Activated effector memory CD4-positive, alpha-beta T cell treated with Interleukin-2 at 50 U/mL for 16 hours (primary cell): ENCODE results near the gene GPR52.
"Not testable (repeated sequence)": the region's sequence is repeated elsewhere in the genome, so short reads cannot be mapped to it uniquely, and the experiment has no call there.

Source experiments
- DNase-seq: peaks from one replicate; pipeline ENCODE4 v3.0.0-alpha.2; 2020

The GPR52 gene

DNA sequence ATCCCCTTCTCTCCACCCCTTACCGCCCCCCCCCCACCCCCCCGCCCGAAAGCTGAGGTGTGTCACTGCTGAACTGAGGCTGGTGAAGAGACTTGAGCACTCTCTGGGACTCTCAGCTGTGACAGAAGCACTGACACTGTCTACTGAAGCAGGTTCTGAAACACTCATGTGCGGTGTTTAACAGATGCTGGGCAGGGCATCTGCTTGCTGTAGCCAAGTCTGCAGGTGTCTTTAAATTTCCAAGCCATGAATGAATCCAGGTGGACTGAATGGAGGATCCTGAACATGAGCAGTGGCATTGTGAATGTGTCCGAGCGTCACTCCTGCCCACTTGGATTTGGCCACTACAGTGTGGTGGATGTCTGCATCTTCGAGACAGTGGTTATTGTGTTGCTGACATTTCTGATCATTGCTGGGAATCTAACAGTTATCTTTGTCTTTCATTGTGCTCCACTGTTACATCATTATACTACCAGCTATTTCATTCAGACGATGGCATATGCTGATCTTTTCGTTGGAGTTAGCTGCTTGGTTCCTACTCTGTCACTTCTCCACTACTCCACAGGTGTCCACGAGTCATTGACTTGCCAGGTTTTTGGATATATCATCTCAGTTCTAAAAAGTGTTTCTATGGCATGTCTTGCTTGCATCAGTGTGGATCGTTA, at the start of gene GPR52:
GPR52 (plus strand) TSS at position 99 of the 665 bp plus-strand sequence; CDS start at position 247, 148 bp downstream.
- DNase-seq = no peak

GRCh38 chr1:174398246-174398645, 49.5 kb upstream of the GPR52 start:
- DNase-seq = no peak

DNA sequence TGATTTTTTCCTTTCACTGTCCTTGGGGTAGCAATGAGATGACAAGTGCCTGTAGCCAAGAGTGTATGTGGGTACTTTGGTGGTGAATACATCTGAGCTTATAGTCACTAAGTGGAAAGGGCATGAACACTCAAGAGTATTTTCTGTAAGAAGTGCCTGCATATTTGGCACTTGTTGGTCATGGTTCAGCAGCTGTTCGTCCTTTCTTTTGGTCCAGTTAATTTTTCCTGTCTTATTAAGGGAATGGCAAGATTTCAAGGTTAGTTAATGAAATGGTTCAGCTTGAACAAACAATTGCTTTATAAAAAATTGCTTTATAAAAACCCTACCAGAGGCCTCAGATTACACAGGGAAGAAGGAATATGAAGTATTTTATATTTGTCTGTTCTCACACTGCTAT, 48.6 kb upstream of the GPR52 start:
- DNase-seq = no peak

DNA sequence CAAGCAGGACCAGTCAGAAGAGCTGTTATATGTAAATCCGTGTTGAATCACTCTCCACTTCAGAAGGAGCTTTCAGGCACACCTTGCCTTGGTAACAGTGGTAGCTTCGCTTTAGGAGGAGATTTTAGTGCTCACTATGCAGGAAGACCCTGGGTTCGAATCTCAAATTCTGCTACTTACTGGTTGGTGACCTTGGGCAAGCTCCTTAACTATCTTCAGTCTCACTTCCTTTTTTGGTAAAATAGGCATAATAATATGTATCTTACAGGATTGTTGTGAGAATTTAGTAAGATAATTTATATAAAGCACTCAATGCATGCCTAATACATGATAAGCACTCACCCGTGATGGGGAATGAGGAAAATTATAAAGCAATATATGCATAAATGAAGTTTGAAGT, 46.7 kb upstream of the GPR52 start:
- no peak for DNase-seq

- DNase-seq = no peak
These were observed 42.5 kb upstream of the GPR52 start for GRCh38 chr1:174405219-174405618.

DNA sequence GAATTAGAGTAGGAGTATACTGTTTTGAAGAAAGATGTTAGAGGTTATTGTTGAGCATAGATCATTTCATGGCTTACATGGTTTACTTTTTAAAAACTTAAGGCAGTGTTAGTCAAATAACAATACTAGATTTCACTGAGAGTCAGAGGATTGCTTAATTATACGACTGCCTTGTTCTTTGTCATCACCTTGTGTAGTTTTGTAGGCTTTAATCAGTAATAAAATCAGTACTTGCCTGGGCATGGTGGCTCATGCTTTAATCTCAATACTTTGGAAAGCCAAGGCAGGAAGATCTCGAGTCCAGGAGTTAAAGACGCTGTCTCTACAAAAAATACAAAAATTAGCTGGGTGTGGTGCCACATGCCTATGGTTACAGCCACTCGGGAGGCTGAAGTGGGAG, 41.3 kb upstream of the GPR52 start:
- DNase-seq = no peak

GRCh38 chr1:174407665-174408064, 40.1 kb upstream of the GPR52 start:
- no peak for DNase-seq

DNA sequence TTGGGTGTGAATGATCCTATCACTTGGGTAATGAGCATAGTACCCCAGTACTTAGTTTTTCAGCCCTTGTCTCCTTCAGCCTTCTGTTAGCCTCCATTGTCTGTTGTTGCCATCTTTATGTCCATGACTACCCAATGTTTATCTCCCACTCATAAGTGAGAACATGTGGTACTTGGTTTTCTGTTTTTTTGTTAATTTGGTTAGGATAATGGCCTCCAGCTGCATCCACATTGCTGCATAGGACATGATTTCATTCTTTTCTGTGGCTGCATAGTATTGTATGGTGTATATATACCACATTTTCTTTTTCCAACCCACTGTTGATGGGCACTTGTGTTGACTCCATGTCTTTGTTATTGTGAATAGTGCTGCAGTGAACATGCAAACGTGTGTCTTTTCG, 39.6 kb upstream of the GPR52 start:
- no peak for DNase-seq

- DNase-seq = not testable (repeated sequence)
These were observed 38.0 kb upstream of the GPR52 start for GRCh38 chr1:174409801-174410200.

GRCh38 chr1:174413632-174414031, 34.1 kb upstream of the GPR52 start:
- no peak for DNase-seq

GRCh38 chr1:174414203-174414602, 33.6 kb upstream of the GPR52 start:
- no peak for DNase-seq

- DNase-seq = no peak
These were observed 32.3 kb upstream of the GPR52 start for GRCh38 chr1:174415506-174415905.

DNA sequence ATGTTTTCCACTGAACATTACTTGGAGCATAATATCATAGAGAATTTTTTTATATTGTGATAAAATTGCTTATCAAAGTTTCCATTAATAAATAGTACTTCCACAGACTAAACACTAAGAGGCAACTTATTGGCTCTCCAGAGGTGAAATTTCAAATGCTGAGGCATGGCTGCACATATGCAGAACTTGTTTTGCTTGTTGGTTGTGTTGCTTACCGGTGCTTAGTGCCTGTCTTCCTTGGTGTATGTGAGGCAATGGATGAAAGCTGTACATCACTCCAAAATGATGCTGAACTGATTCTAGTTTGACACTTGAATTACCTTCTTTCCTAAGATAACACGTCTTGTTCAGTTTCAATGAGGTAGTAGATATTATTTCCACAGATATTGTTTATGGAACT, 29.8 kb upstream of the GPR52 start:
- no peak for DNase-seq

DNA sequence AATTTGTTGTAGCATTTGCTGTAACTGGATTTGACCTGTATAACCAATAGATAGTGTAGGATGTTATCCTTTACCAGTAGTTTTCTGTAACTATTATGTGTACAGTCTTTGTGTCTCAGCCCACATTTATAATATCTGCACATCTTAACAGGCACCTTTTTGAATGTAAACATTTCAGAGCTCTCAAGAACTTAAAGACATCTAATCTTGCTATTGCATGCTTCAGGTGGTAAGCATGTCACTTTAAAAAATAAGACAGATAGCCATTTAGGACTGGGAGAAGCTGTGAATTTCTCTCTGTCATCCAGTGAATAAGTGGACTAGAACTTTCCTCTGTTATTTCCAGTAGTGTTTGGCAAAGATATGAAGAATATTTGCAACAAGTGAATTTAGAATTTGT, 22.6 kb upstream of the GPR52 start:
- no peak for DNase-seq

DNA sequence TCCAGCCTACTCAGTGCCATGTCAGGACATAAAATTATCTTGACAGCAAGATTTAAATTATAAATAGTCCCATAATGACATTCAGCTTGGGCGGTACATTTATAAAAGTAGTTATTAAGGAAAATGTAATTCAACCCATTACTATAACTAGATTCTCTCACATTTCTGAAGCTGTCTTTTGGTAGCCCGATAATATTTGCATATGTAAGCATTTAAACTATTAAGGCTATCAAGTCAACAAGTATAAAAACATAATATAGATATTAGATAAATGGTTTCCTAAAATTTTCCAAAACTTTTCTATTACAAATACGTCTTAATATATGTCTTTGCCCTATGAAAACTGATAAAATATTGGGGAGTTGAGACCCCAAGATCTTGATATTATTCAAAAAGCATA, 21.6 kb upstream of the GPR52 start:
- no peak for DNase-seq

DNA sequence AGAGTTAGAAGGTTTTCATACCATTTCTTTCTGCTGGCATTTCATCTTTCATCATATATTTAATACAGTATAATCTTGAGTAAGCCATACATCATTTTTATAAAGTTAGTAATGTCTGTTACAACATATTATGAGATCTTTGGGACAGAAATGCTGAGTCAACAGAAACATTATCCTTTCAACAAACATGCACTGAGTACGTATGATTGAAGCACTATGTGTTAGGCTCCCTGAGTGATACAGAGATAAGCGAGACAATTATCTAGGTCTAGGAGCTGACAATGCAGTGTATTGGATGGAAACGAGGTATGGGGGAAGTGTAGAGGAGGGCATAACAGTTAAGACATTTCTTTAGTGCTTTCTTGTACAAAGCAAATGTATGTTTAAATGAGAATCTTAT, 19.7 kb upstream of the GPR52 start:
- no peak for DNase-seq

DNA sequence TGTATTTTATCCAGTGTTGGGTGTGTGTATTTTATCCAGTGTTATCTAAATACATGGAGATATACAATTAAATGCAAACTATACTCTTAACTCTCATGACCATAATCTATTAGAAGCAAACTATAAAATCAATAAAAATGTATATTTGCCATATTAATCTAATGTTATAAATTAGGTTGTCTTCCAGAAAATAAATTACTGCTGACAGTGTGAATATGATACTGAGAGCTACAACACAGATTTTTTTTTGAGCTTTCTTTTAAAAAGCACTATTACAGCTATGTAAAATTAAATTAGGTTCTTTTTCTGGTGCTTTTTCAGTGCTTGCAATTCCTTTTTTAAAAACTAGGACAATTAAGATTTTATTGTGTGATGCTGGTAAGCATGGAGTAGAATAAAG, 19.0 kb upstream of the GPR52 start:
- DNase-seq = no peak

- DNase-seq = no peak
These were observed 14.3 kb upstream of the GPR52 start for GRCh38 chr1:174433451-174433850.

DNA sequence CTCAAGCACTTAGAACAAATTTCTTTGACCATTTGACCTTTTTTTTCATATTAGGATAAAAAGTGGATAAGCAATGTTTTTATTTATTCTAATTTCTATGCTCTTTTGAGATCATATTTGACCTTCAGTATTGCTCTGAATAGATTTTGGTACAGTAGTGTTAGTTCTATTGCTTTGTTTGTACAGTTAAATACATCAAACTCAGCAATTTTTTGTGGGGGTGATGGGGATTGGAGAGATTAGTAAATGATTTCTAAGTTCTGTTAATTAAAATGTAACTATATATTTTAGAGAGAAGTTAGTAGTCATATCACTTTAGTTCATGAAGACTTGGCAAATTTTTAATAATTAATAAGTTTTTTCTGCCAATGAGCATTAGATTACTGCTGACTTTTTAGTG, 2.4 kb upstream of the GPR52 start:
- DNase-seq = no peak

DNA sequence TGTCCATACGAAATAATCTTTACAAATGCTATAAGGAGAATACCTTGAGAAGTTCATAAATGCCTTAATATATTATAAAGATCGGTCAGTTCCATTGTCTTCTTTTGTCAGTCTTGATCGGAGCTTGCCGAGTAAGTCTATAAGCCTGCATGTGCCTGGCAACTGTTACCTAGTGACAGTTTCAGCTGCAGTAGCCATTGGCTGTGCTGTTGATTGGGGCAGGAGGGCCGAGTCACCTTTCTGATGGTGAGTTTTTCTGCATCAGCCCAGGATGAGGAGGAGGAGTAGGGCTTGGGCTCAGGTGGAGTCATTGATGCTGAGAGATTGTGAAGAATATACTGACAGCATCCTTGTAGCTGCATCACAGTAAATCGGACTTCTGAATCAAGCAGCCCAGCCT, 1.9 kb upstream of the GPR52 start:
- DNase-seq = no peak

GRCh38 chr1:174448531-174448883, 743 bp downstream of the GPR52 start:
- no peak for DNase-seq

DNA sequence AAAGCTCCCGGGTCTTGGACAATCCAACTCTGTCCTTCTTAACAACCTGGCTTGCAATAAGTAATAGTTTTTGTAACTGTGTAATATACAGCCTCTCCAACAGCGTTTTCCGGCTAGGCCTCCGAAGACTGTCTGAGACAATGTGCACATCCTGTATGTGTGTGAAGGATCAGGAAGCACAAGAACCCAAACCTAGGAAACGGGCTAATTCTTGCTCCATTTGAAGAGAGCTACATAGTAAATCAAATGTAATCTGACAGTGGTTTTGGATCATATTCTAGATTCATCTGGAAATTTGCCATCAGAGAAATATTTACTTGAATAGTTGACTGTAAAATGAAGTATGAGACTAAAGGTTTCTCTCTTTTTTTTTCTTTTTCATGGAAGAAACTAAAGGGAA, 1.2 kb downstream of the GPR52 start:
- DNase-seq = no peak

GRCh38 chr1:174451408-174451807, 3.6 kb downstream of the GPR52 start:
- no peak for DNase-seq

- no peak for DNase-seq
These were observed 18.1 kb downstream of the GPR52 start for GRCh38 chr1:174465855-174466254.

- DNase-seq = no peak
These were observed 18.8 kb downstream of the GPR52 start for GRCh38 chr1:174466607-174467006.

DNA sequence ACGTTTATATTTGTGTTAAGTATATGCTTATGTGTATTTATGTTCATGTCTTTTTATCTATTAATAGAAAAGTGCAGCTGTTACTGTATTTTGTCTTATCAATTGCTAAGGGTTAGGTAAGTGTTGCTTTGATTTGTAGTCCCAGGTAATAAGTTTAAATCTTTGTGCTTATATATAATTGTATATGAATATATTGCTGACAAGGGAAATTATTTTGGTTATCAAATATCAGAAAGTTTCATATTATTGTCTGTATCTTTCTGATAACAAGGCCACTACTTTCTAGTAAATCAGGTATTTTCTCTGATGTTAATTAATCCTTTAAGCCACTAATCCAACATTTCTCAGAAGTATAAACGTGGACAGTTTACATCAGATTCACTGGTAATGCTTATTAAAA, 21.3 kb downstream of the GPR52 start:
- no peak for DNase-seq
